Heart left ventricle (tissue), 16 donors: Measurements from ENCODE around the gene VIPAS39. TPM values are rescaled to one million over a fixed set of nuclear protein-coding genes. Genes with fewer than 3 reads are reported as not detected.

Source experiments
- ATAC-seq, 4 donors: fragments of 200-7000 bp; cut with Tn5 transposase; one replicate each; pipeline ENCODE4 v1.9.1; 2020 to 2022; ENCODE audit warnings: moderate library complexity in 4 of 4, mild to moderate bottlenecking in 3 of 4, moderate number of reproducible peaks in 1 of 4
- DNase-seq, 5 donors: peaks; one replicate each; pipeline ENCODE4 v3.0.0-alpha.2; 2020
- H3K27ac ChIP-seq, 12 donors: fragments of 200-600 bp; sonication (generic) in 4 of 12; one replicate each; pipeline versions ENCODE4 v1.5.0 to v1.8.0; 2016 to 2022; ENCODE audit warnings: mild to moderate bottlenecking in 2 of 12
- H3K27me3 ChIP-seq, 9 donors: fragments of 200-600 bp; sonication (generic) in 2 of 9; one replicate each; pipeline versions ENCODE4 v1.5.1 to v1.8.0; 2016 to 2022; ENCODE audit warnings: mild to moderate bottlenecking in 3 of 9
- H3K36me3 ChIP-seq, 9 donors: fragments of 200-600 bp; sonication (generic) in 2 of 9; one replicate each; pipeline versions ENCODE4 v1.5.0 to v1.8.0; 2018 to 2022; ENCODE audit warnings: mild to moderate bottlenecking in 2 of 9
- H3K4me1 ChIP-seq, 12 donors: fragments of 200-600 bp; sonication (generic) in 4 of 12; one replicate each; pipeline versions ENCODE4 v1.5.0 to v1.8.0; 2016 to 2022; ENCODE audit warnings: mild to moderate bottlenecking in 3 of 12
- H3K4me3 ChIP-seq, 12 donors: fragments of 200-600 bp; sonication (generic) in 4 of 12; one replicate each; pipeline versions ENCODE4 v1.5.0 to v1.8.0; 2017 to 2022; ENCODE audit warnings: mild to moderate bottlenecking in 9 of 12, moderate library complexity in 4 of 12
- H3K9me3 ChIP-seq, 12 donors: fragments of 200-600 bp; sonication (generic) in 4 of 12; one replicate each; pipeline versions ENCODE4 v1.5.0 to v1.8.0; 2016 to 2022; ENCODE audit warnings: mild to moderate bottlenecking in 1 of 12
- POLR2A ChIP-seq, 2 donors: fragments of 450-650 bp; IDR thresholded peaks; one replicate each; pipeline ENCODE4 v1.6.1; 2017; ENCODE audit warnings: antibody characterized with exemption in 2 of 2, mild to moderate bottlenecking in 2 of 2, moderate library complexity in 2 of 2
- WGBS, 4 donors: extraction: QIAGEN DNeasy Blood & Tissue Kit in 2 of 4; methylation state at CpG; one replicate each; pipeline versions ENCODE4 v1.1.5 to v1.1.7; 2013 to 2018; 5-methylcytosine and 5-hydroxymethylcytosine counted together
- intact Hi-C, 10 donors: fragments of 100-400 bp; cut with DNase I; formaldehyde crosslinking; loops; one replicate each; pipeline versions ENCODE4 v1.11.1 to v1.14.2; 2022
- polyA plus RNA-seq, 2 donors: library from polyadenylated mRNA; stranded (reverse); fragments of 200-250 nt; gene quantifications; one replicate each; pipeline ENCODE4 v1.2.3, GENCODE V29; 2013
- total RNA-seq, 9 donors: library from RNA; depleted of rRNA in 2 of 9; stranded (reverse); fragments of >200 nt in 2 of 9; fragmentation: NEBNext Ultra II Directional in 3 of 9; extraction: Animal tissue kit (Norgen Biotek cat#: 25700) in 3 of 9; gene quantifications; one replicate each; pipeline versions ENCODE4 v1.1.0 to v1.2.4, GENCODE V29; 2016 to 2023
- TF ChIP-seq, protein P1 (sequence below), 12 donors: fragments of 200-600 bp; sonication (generic) in 4 of 12; IDR thresholded peaks; one replicate each; pipeline versions ENCODE4 v1.5.0 to v1.8.0; 2018 to 2022; ENCODE audit warnings: antibody characterized with exemption in 12 of 12, mild to moderate bottlenecking in 5 of 12
- donor health status: ischemic (EF 13 %, LVEDD 7.1; RV severe dilation, severe dysfunction).
- donor health status: healthy with polysubstance abuse.
- donor health status: DM: no; HTN: yes; CAD: no.
- donor health status: DM: no; HTN: no; CAD: no.
- donor health status: ischemic (EF 25% LVEDD 6.9; RV normal size, moderate dysfunction).
- donor health status: ischemic (EF 25% LVEDD 5.7; RV mildly dilated, moderate dysfunction).
- donor health status: healthy.
- donor health status: DM: yes; HTN: yes; CAD: no.
- donor health status: ischemic (EF 35%, LVEDD 5.7; RV mildly dilated, moderate dysfunction).
- donor health status: nonischemic (EF 11% LVEDD 7.7; RV severe dilation, severe dysfunction).
- donor health status: DM: yes; HTN: yes; CAD: no.
- donor health status: PGD.
- donor health status: ischemic (EF 29% LVEDD 5.4; RV normal size, mild dysfunction).
- donor health status: nonischemic (EF 23%, LVEDD 6.1; RV moderate dilation, normal function).

The VIPAS39 gene
- total and polyA plus RNA-seq, 11 donors, result 6.6 to 18.4 (median 13.8) TPM

DNA sequence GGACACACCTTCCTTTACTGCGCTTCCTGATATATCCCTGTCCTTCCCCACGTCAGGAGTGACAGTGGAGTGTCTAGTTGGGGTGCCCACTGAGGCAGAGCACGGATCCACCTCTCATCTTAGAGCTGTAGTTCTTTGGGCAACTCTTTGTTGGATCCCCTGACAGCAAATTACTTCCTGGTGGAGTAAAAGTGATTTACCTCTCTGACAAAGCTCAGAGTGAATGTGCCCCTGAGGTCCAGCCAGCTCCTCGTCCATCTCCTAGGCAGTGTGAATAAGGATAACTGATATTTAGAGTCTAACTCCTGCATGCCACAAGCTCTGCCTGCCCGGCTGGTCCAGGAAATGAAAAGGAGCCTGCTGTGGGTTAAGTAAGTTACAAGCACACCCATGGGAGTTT lies 16.5 kb upstream of the VIPAS39 start:
- H3K27me3 ChIP-seq, result no peaks in the 10 kb centered on the region
- peaks cover 0 to 16% (median 11%) of the 10 kb centered on the region in 9 donors for H3K36me3 ChIP-seq
- TF ChIP-seq, protein P1, sequence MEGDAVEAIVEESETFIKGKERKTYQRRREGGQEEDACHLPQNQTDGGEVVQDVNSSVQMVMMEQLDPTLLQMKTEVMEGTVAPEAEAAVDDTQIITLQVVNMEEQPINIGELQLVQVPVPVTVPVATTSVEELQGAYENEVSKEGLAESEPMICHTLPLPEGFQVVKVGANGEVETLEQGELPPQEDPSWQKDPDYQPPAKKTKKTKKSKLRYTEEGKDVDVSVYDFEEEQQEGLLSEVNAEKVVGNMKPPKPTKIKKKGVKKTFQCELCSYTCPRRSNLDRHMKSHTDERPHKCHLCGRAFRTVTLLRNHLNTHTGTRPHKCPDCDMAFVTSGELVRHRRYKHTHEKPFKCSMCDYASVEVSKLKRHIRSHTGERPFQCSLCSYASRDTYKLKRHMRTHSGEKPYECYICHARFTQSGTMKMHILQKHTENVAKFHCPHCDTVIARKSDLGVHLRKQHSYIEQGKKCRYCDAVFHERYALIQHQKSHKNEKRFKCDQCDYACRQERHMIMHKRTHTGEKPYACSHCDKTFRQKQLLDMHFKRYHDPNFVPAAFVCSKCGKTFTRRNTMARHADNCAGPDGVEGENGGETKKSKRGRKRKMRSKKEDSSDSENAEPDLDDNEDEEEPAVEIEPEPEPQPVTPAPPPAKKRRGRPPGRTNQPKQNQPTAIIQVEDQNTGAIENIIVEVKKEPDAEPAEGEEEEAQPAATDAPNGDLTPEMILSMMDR (IDR thresholded peaks at IDR 0.05), result no peak
- no peak for TF ChIP-seq POLR2A (IDR thresholded peaks at IDR 0.05)
- ATAC-seq, result no peak
- peaks cover 0 to 5% (median 0%) of the 10 kb centered on the region in 12 donors for H3K4me1 ChIP-seq
- intact Hi-C loops, result no loop called here
- DNase-seq, result no peak
- no peak overlapping the region for H3K27ac ChIP-seq
- no peak overlapping the region for H3K4me3 ChIP-seq
- WGBS, 4 donors, result 62 to 73% (median 66%) methylated on average over 5 of the region's 5 CpGs
- no peaks in the 10 kb centered on the region for H3K9me3 ChIP-seq

GRCh38 chr14:77470224-77470870 lies 12.9 kb upstream of the VIPAS39 start:
- Histone ChIP-seq H3K36me3 (peaks cover 8 to 52% (median 47%) of the 10 kb centered on the region in 9 donors), H3K4me3 (no peak overlapping the region), H3K27ac (no peak overlapping the region), H3K9me3 (no peaks in the 10 kb centered on the region), H3K27me3 (no peaks in the 10 kb centered on the region), H3K4me1 (peaks cover 0 to 5% (median 0%) of the 10 kb centered on the region in 12 donors)
- intact Hi-C loops, result no loop called here
- DNase-seq (no peak), ATAC-seq (no peak)
- 80 to 92% (median 90%) methylated on average over 4 to 5 of the region's 5 CpGs for WGBS, 4 donors
- no peak for TF ChIP-seq POLR2A (IDR thresholded peaks at IDR 0.05)
- TF ChIP-seq, protein P1 (IDR thresholded peaks at IDR 0.05), result no peak

DNA sequence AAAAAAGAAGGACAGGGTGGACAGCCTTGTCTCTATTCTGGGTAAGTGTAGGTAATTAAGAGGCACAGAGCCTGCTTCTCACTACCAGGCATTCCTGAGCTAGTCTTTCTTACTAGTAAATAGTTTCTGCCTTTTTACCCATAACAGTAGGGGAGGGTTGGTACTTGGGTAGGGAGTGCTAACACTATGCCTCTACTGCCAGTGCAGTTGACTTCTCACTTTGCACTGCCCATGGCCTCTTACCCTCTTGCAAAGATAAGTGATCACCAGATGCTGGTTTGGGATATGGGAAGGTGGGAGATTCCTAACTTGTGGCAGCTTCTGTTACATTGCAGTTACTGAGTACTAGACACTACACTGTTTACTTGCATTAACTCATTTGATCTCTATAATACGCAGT lies 12.1 kb upstream of the VIPAS39 start:
- Histone ChIP-seq H3K4me1 (peaks cover 0 to under 1% (median 0%) of the 10 kb centered on the region in 12 donors), H3K9me3 (no peaks in the 10 kb centered on the region), H3K27ac (no peak overlapping the region), H3K36me3 (peaks cover 9 to 60% (median 55%) of the 10 kb centered on the region in 9 donors), H3K27me3 (no peaks in the 10 kb centered on the region), H3K4me3 (no peak overlapping the region)
- ATAC-seq (no peak), DNase-seq (no peak)
- intact Hi-C loops, result loop anchor here in 1 of 10 donors (10.0 kb wide), 1 partner anchor 235 kb away; the partner anchor contains the start of genes ALKBH1 and SLIRP
- WGBS, 4 donors, result 79 to 99% (median 90%) methylated on average over 1 of the region's 1 CpG
- TF ChIP-seq, protein P1 (IDR thresholded peaks at IDR 0.05), result no peak
- TF ChIP-seq POLR2A (IDR thresholded peaks at IDR 0.05), result no peak

DNA sequence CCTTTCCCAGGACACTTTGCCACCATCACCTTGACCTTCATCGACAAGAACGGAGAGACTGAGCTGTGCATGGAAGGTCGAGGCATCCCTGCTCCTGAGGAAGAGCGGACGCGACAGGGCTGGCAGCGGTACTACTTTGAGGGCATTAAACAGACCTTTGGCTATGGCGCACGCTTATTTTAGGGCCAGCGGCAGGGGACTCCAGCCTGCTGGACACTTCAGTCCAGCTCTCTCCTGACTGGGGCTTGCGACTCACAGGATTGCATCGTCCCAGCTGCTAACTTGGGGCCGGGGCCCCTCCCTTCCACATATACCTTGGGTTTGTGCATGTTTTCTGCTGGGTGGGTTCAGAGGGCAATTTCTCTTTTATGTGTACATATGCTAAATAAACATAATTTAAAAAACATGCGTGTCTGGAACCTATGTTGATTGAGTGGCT lies 11.7 kb upstream of the VIPAS39 start:
- WGBS, 4 donors, result 89 to 92% (median 91%) methylated on average over 14 of the region's 14 CpGs
- no peaks in the 10 kb centered on the region for H3K4me1 ChIP-seq
- no peak overlapping the region for H3K27ac ChIP-seq
- intact Hi-C loops, result loop anchor here in 1 of 10 donors (10.0 kb wide), 1 partner anchor 236 kb away; the partner anchor contains the start of genes ALKBH1 and SLIRP
- ATAC-seq (no peak), DNase-seq (no peak)
- no peak overlapping the region for H3K4me3 ChIP-seq
- TF ChIP-seq POLR2A (IDR thresholded peaks at IDR 0.05), result no peak
- TF ChIP-seq, protein P1 (IDR thresholded peaks at IDR 0.05), result no peak
- H3K9me3 ChIP-seq, result no peaks in the 10 kb centered on the region
- H3K27me3 ChIP-seq, result no peaks in the 10 kb centered on the region
- peaks cover 11 to 64% (median 59%) of the 10 kb centered on the region in 9 donors for H3K36me3 ChIP-seq
